CD4-positive, alpha-beta T cell (primary cell): ENCODE results near the gene EZH1. TPM values are rescaled to one million over a fixed set of nuclear protein-coding genes. Genes with fewer than 3 reads are reported as not detected.

Experiments
- ATAC-seq: fragments of 200-7000 bp; cut with Tn5 transposase; one replicate; pipeline ENCODE4 v1.10.0; 2022; ENCODE audit warnings: mild to moderate bottlenecking; ENCODE audit not compliant: poor library complexity
- CTCF ChIA-PET: fragments of 350-600 bp; sonication (Branson Sonifier 250); formaldehyde crosslinking; loops from one replicate; lab custom pipeline; 2021; ENCODE audit warnings: antibody characterized with exemption, inconsistent platforms; lab: Charles Lee
- POLR2A ChIA-PET: fragments of 350-600 bp; sonication (Branson Sonifier 250); formaldehyde crosslinking; loops from one replicate; lab custom pipeline; 2021; ENCODE audit warnings: antibody characterized with exemption, inconsistent platforms; lab: Charles Lee
- DNase-seq, 14 experiments: peaks; one replicate each; pipeline ENCODE4 v3.0.0-alpha.2; 2013 to 2020; ENCODE audit warnings: mixed read lengths in 2 of 14
- H3K27ac ChIP-seq, 2 donors: one replicate each; pipeline versions ENCODE4 v1.5.1 to v1.7.0; 2013; ENCODE audit warnings: low read length in 2 of 2, low read depth in 1 of 2, mild to moderate bottlenecking in 1 of 2
- H3K27me3 ChIP-seq, 2 experiments: 1 replicate in 1 of 2; 2 replicates in 1 of 2; pipeline versions ENCODE4 v1.6.1 to v1.7.0; 2013; ENCODE audit warnings: low read length in 2 of 2, control low read depth in 1 of 2, mild to moderate bottlenecking in 1 of 2, moderate library complexity in 1 of 2; ENCODE audit not compliant: insufficient read depth in 2 of 2, control insufficient read depth in 1 of 2
- H3K36me3 ChIP-seq: one replicate; pipeline ENCODE4 v1.6.1; 2013; ENCODE audit warnings: low read length, control low read depth; ENCODE audit not compliant: insufficient read depth
- H3K4me1 ChIP-seq: one replicate; pipeline ENCODE4 v1.6.1; 2013; ENCODE audit warnings: low read length, control low read depth; ENCODE audit not compliant: insufficient read depth
- H3K4me3 ChIP-seq: one replicate; pipeline ENCODE4 v1.5.1; 2013; ENCODE audit warnings: mild to moderate bottlenecking, low read length, moderate library complexity
- H3K9me3 ChIP-seq, 2 experiments: 1 replicate in 1 of 2; 2 replicates in 1 of 2; pipeline versions ENCODE4 v1.6.1 to v1.7.0; 2013; ENCODE audit warnings: low read length in 2 of 2, mild to moderate bottlenecking in 2 of 2, control low read depth in 1 of 2, moderate library complexity in 1 of 2; ENCODE audit not compliant: control insufficient read depth in 1 of 2, insufficient read depth in 1 of 2
- H3K27ac Mint-ChIP-seq: one replicate; pipeline ENCODE4 v1.8.0; 2020; ENCODE audit warnings: mixed read lengths
- H3K27me3 Mint-ChIP-seq: one replicate; pipeline ENCODE4 v1.8.0; 2021; ENCODE audit warnings: mixed read lengths
- H3K36me3 Mint-ChIP-seq: one replicate; pipeline ENCODE4 v1.8.0; 2021; ENCODE audit warnings: low read depth, mixed read lengths
- H3K4me1 Mint-ChIP-seq: one replicate; pipeline ENCODE4 v1.8.0; 2021; ENCODE audit warnings: low read depth, mixed read lengths
- H3K4me3 Mint-ChIP-seq: one replicate; pipeline ENCODE4 v1.8.0; 2020; ENCODE audit warnings: mild to moderate bottlenecking, mixed read lengths
- H3K9me3 Mint-ChIP-seq: one replicate; pipeline ENCODE4 v1.8.0; 2020; ENCODE audit warnings: mixed read lengths
- intact Hi-C, 2 experiments: fragments of 100-400 bp; cut with DNase I in 1 of 2; cut with micrococcal nuclease in 1 of 2; formaldehyde crosslinking; loops; one replicate each; pipeline versions ENCODE4 v1.15.1 to v1.9.0; 2023 to 2025; cut with DNase I, micrococcal nuclease
- total RNA-seq, 174 experiments: library from RNA in 2 of 174; stranded (reverse) in 2 of 174; gene quantifications; one replicate each; pipeline ENCODE4 v1.2.3 and lab custom pipeline; 2021 to 2026
- TF ChIP-seq, protein P1 (sequence below): fragments of 200-600 bp; IDR thresholded peaks from one replicate; pipeline ENCODE4 v1.8.0; 2022; ENCODE audit warnings: antibody characterized with exemption, mild to moderate bottlenecking

Gene EZH1
- total RNA-seq, 2 experiments from 2014 or later, result 73.3 to 76.1 TPM

DNA sequence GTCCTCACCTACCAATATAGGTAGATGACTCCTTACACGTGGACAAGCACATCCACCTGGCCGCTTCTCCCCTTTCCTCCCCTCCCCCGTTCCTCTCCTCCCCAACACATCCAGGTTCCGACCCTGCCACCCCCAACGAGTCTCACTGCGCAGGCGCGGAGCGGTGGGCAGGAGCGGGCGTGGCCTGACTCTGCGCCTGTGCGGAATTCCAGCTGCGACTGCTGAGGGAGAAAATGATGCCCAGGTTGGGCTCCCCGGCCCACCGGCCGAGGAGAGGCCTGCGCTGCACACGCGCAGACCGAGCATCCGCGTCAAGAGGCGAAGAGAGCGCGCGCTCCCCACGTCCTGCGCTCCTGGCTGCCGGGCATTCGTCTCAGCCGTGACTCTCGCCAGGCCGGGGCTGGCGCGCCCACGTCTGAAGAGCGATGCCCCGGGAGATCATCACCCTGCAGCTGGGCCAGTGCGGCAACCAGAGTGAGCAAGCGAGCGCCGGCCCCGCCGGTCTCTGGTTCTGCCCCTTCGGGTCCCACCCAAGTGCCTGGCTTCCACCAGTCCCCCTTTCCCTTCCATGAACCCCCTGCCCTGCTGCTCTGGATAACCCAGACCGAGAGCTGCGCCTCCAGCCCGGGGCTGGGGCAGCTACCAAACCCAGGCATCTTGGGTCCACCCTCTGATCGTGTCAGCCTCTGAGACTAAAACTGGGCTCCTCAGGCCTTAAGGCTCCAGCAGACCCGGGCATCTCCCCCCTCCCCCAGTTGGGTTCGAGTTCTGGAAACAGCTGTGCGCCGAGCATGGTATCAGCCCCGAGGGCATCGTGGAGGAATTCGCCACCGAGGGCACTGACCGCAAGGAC, 85.5 kb downstream of the EZH1 start, which contains the start of gene TUBG2:
Gene TUBG2 (plus strand): TSS at position 206 of the 853 bp plus-strand sequence. CDS start 220 bp downstream, at position 426.
- peaks cover 9% of the 10 kb centered on the region for H3K36me3 Mint-ChIP-seq
- H3K27me3 Mint-ChIP-seq, result peaks cover 5% of the 10 kb centered on the region
- peaks cover 2% of the 10 kb centered on the region for H3K36me3 ChIP-seq
- peak within 1 kb of the TSS; percentile 70 for H3K4me3 ChIP-seq
- peak within 1 kb of the TSS; percentile 27 for H3K27ac Mint-ChIP-seq
- intact Hi-C loops, result no loop called here
- H3K4me1 ChIP-seq, result peaks cover 14% of the 10 kb centered on the region
- ATAC-seq (peak; percentile 78), DNase-seq (peak in 12 of 14 experiments; percentile 49 to 85 (median 69))
- ChIA-PET CTCF (no interaction called here), POLR2A (interaction anchor here (1.0 to 2.5 kb wide), 4 partner anchors 10 to 50 kb away, joined by 3 to 9 read pairs (median 4); partner anchors contain the start of genes PLEKHH3, RETREG3 and TUBG1)
- no peak within 1 kb of the TSS for H3K27ac ChIP-seq
- no peaks in the 10 kb centered on the region for H3K9me3 Mint-ChIP-seq
- H3K4me1 Mint-ChIP-seq, result peaks cover 21% of the 10 kb centered on the region
- H3K4me3 Mint-ChIP-seq, result peak within 1 kb of the TSS; percentile 89
- H3K27me3 ChIP-seq, result peaks cover 0 to 2% of the 10 kb centered on the region in 2 experiments
- H3K9me3 ChIP-seq, result no peaks in the 10 kb centered on the region
- TF ChIP-seq, protein P1, sequence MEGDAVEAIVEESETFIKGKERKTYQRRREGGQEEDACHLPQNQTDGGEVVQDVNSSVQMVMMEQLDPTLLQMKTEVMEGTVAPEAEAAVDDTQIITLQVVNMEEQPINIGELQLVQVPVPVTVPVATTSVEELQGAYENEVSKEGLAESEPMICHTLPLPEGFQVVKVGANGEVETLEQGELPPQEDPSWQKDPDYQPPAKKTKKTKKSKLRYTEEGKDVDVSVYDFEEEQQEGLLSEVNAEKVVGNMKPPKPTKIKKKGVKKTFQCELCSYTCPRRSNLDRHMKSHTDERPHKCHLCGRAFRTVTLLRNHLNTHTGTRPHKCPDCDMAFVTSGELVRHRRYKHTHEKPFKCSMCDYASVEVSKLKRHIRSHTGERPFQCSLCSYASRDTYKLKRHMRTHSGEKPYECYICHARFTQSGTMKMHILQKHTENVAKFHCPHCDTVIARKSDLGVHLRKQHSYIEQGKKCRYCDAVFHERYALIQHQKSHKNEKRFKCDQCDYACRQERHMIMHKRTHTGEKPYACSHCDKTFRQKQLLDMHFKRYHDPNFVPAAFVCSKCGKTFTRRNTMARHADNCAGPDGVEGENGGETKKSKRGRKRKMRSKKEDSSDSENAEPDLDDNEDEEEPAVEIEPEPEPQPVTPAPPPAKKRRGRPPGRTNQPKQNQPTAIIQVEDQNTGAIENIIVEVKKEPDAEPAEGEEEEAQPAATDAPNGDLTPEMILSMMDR, result no peak

- H3K36me3 Mint-ChIP-seq, result peaks cover 6% of the 10 kb centered on the region
- intact Hi-C loops, result no loop called here
Observed at GRCh38 chr17:42657824-42658588, 86.8 kb downstream of the EZH1 start.

GRCh38 chr17:42655528-42655927, 89.3 kb downstream of the EZH1 start:
- H3K27ac ChIP-seq, result no peak overlapping the region
- Mint-ChIP-seq H3K4me3 (peak overlapping the region; percentile 40), H3K4me1 (peaks cover 21% of the 10 kb centered on the region), H3K36me3 (peaks cover 6% of the 10 kb centered on the region), H3K9me3 (no peaks in the 10 kb centered on the region), H3K27ac (no peak overlapping the region), H3K27me3 (peaks cover 17% of the 10 kb centered on the region)
- ATAC-seq, result no peak
- H3K36me3 ChIP-seq, result no peaks in the 10 kb centered on the region
- DNase-seq, result no peak
- H3K27me3 ChIP-seq, result peaks cover 9 to 11% of the 10 kb centered on the region in 2 experiments
- peaks cover 19% of the 10 kb centered on the region for H3K4me1 ChIP-seq
- ChIA-PET POLR2A (no interaction called here), CTCF (no interaction called here)
- no peaks in the 10 kb centered on the region for H3K9me3 ChIP-seq
- no peak overlapping the region for H3K4me3 ChIP-seq
- intact Hi-C loops, result no loop called here
- TF ChIP-seq, protein P1, result no peak

More at GRCh38 chr17:42657824-42658588, 86.8 kb downstream of the EZH1 start:
- Mint-ChIP-seq H3K4me1 (peaks cover 21% of the 10 kb centered on the region), H3K4me3 (peak overlapping the region; percentile 89), H3K27me3 (peaks cover 11% of the 10 kb centered on the region), H3K27ac (no peak overlapping the region), H3K9me3 (no peaks in the 10 kb centered on the region)
- ChIA-PET POLR2A (interaction anchor here (1.4 to 2.5 kb wide), 3 partner anchors 11 to 49 kb away, joined by 3 to 9 read pairs (median 5); partner anchors contain the start of genes RETREG3 and TUBG1), CTCF (no interaction called here)
- H3K9me3 ChIP-seq, result no peaks in the 10 kb centered on the region
- H3K27me3 ChIP-seq, result peaks cover 8 to 10% of the 10 kb centered on the region in 2 experiments
- H3K27ac ChIP-seq, result no peak overlapping the region
- ATAC-seq (no peak), DNase-seq (no peak)
- peaks cover 19% of the 10 kb centered on the region for H3K4me1 ChIP-seq
- TF ChIP-seq, protein P1, result no peak
- H3K36me3 ChIP-seq, result no peaks in the 10 kb centered on the region
- H3K4me3 ChIP-seq, result no peak overlapping the region
